ENCODE measurements around the gene IFIH1. TPM values are rescaled to one million over a fixed set of nuclear protein-coding genes. Genes with fewer than 3 reads are reported as not detected.

Gene IFIH1
- total RNA-seq, 2 experiments from 2014 or later = 28.7 to 29.1 TPM

DNA sequence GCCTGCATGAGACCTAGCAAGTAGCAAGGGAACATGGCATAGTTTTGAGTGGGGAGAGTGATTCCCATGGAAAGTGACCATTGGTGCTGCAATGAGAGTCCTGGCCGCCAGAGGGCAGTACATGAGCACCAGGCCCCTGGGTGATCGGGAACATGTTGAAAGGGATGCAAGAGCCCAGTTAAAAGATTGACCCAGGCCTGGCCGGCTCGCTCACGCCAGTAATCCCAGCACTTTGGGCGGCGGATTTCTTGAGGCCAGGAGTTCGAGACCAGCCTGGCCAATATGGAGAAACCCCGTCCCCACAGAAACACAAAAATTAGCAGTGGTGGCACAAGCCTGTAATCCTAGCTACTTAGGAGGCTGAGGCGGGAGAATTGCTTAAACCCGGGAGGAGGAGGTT lies 97.4 kb downstream of the IFIH1 start:
- Mint-ChIP-seq H3K27ac (no peak overlapping the region), H3K27me3 (peaks cover 9% of the 10 kb centered on the region), H3K4me1 (ENCODE audit: low read depth) (no peaks in the 10 kb centered on the region), H3K9me3 (no peaks in the 10 kb centered on the region), H3K36me3 (ENCODE audit: low read depth) (no peaks in the 10 kb centered on the region), H3K4me3 (no peak overlapping the region)
- peak; percentile 85 for ATAC-seq
- TF ChIP-seq, protein P1, sequence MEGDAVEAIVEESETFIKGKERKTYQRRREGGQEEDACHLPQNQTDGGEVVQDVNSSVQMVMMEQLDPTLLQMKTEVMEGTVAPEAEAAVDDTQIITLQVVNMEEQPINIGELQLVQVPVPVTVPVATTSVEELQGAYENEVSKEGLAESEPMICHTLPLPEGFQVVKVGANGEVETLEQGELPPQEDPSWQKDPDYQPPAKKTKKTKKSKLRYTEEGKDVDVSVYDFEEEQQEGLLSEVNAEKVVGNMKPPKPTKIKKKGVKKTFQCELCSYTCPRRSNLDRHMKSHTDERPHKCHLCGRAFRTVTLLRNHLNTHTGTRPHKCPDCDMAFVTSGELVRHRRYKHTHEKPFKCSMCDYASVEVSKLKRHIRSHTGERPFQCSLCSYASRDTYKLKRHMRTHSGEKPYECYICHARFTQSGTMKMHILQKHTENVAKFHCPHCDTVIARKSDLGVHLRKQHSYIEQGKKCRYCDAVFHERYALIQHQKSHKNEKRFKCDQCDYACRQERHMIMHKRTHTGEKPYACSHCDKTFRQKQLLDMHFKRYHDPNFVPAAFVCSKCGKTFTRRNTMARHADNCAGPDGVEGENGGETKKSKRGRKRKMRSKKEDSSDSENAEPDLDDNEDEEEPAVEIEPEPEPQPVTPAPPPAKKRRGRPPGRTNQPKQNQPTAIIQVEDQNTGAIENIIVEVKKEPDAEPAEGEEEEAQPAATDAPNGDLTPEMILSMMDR (IDR thresholded peaks at IDR 0.05) = peak; percentile 90
- ChIA-PET POLR2A (no interaction called here), CTCF (interaction anchor here (0.6 to 8.3 kb wide), 48 partner anchors 9 to 1102 kb away, joined by 3 to 292 read pairs (median 4); partner anchors contain the start of genes FAP and IFIH1)
- intact Hi-C loops (cut with micrococcal nuclease) = loop anchor here (2.0 kb wide), 1 partner anchor 78 kb away; no protein-coding TSS in a partner anchor
- peak; percentile 74 for DNase-seq

DNA sequence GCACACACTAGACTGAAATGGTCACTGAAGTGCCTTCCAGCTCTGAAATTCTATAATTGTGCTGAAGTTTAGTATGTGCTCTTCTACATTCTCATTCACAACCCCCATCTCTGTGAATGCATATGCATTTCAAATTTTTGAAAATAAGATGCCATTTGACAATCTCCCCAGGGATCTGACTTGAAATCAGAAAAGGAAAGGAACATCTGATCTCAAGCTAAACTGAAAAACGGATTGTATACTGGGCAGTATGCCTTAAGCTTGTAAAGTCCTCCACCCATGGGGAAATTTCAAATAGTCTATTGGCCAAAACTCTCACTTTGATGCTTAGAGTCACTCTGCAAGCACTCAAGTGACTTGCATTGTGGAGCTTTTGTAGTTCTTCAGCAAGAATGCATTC lies 98.1 kb downstream of the IFIH1 start:
- DNase-seq (no peak), ATAC-seq (no peak)
- Mint-ChIP-seq H3K27ac (no peak overlapping the region), H3K9me3 (no peaks in the 10 kb centered on the region), H3K4me3 (no peak overlapping the region), H3K36me3 (ENCODE audit: low read depth) (no peaks in the 10 kb centered on the region), H3K27me3 (peaks cover 9% of the 10 kb centered on the region), H3K4me1 (ENCODE audit: low read depth) (no peaks in the 10 kb centered on the region)
- TF ChIP-seq, protein P1 (IDR thresholded peaks at IDR 0.05) = no peak
- ChIA-PET POLR2A (no interaction called here), CTCF (interaction anchor here (0.6 to 8.3 kb wide), 40 partner anchors 8 to 634 kb away, joined by 3 to 292 read pairs (median 6); partner anchors contain the start of genes FAP and IFIH1)
- intact Hi-C loops (cut with micrococcal nuclease) = loop anchor here (2.0 kb wide), 1 partner anchor 78 kb away; no protein-coding TSS in a partner anchor

DNA sequence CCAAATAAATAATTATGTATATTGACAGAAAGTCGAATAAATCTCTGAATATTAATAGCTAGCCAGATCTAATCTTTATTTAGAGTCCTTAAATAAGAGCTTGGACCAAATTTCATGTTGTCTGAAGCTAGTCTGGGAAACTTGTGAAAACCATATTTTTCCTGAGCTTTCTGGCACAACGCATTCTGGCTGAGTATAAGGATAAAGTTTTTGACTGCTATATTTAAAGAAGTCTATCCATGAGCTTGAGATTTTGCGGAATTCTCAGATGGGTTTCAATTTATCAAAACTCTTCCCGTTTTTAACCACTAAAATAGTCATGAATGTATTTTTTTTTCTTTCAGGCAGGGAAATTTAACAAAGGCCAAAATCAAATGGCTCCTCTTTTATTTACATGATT lies 99.1 kb downstream of the IFIH1 start:
- H3K4me1 Mint-ChIP-seq (ENCODE audit: low read depth) = no peaks in the 10 kb centered on the region
- TF ChIP-seq, protein P1 (IDR thresholded peaks at IDR 0.05) = no peak
- no peak for DNase-seq
- no peak overlapping the region for H3K4me3 Mint-ChIP-seq
- intact Hi-C loops (cut with micrococcal nuclease) = no loop called here
- CTCF ChIA-PET = interaction anchor here (1.3 to 8.3 kb wide), 9 partner anchors 12 to 115 kb away, joined by 5 to 292 read pairs (median 13); no protein-coding TSS in a partner anchor
- H3K36me3 Mint-ChIP-seq (ENCODE audit: low read depth) = no peaks in the 10 kb centered on the region
- H3K27ac Mint-ChIP-seq = no peak overlapping the region
- no peaks in the 10 kb centered on the region for H3K9me3 Mint-ChIP-seq
- POLR2A ChIA-PET = no interaction called here
- no peak for ATAC-seq
- H3K27me3 Mint-ChIP-seq = peaks cover 9% of the 10 kb centered on the region

DNA sequence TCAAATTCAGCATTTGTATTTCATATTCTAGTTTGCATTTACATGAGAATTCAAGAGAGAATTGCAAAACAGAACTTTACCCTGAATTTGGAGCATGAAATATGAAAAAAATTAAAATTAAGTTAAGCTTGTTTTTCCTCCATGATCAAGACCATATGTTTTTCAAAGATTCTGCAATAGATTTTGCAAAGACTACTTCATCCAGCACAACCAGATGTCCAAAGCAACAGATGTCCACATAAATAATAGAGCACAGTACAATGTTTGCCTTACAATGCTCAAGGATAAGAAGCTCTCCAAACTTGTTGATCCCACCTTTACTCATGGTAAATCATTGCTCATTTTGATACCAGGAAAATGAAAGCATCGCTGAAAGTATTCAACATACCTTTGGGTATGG lies 100.9 kb downstream of the IFIH1 start:
- DNase-seq (no peak), ATAC-seq (no peak)
- H3K27ac Mint-ChIP-seq = no peak overlapping the region
- H3K9me3 Mint-ChIP-seq = no peaks in the 10 kb centered on the region
- CTCF ChIA-PET = interaction anchor here (1.2 to 8.3 kb wide), 2 partner anchors 70 to 80 kb away, joined by 4 to 292 read pairs; no protein-coding TSS in a partner anchor
- no peaks in the 10 kb centered on the region for H3K36me3 Mint-ChIP-seq (ENCODE audit: low read depth)
- intact Hi-C loops (cut with micrococcal nuclease) = no loop called here
- H3K4me3 Mint-ChIP-seq = no peak overlapping the region
- POLR2A ChIA-PET = no interaction called here
- peaks cover 9% of the 10 kb centered on the region for H3K27me3 Mint-ChIP-seq
- H3K4me1 Mint-ChIP-seq (ENCODE audit: low read depth) = no peaks in the 10 kb centered on the region
- TF ChIP-seq, protein P1 (IDR thresholded peaks at IDR 0.05) = no peak

Other genes with a start within 250 kb of the IFIH1 start
- gene DPP4, start 244.5 kb downstream of the IFIH1 start, total RNA-seq = 10 to 100 TPM; 25.9 to 26.4 TPM
- not detected for gene GCG, start 166.4 kb downstream of the IFIH1 start, total RNA-seq
- not detected for gene FAP, start 75.2 kb downstream of the IFIH1 start, total RNA-seq
- gene GCA, start 25.4 kb upstream of the IFIH1 start, total RNA-seq = 10 to 100 TPM; 23.4 to 25.2 TPM

All from activated CD8-positive, alpha-beta T cell treated with anti-CD3 and anti-CD28 coated beads for 36 hours (primary cell).